Keratinocyte (primary cell): ENCODE measurements around the gene NRG3. TPM values are rescaled to one million over a fixed set of nuclear protein-coding genes. Genes with fewer than 3 reads are reported as not detected.

Experiments
- DNase-seq: peaks from one replicate; pipeline ENCODE4 v3.0.0-alpha.2; 2011; ENCODE audit warnings: low read depth, missing footprints, low spot score
- FAIRE-seq: peaks from 2 replicates; lab custom pipeline; 2011; peaks lifted over from hg19 to GRCh38; lab: Jason Lieb, UNC
- H2AFZ ChIP-seq: 2 replicates; pipeline ENCODE4 v1.6.0; 2012; ENCODE audit warnings: low read length, control low read depth, inconsistent platforms; ENCODE audit not compliant: control insufficient read depth
- H3K27ac ChIP-seq: 2 replicates; pipeline ENCODE4 v1.5.1; 2011; ENCODE audit warnings: low read length; ENCODE audit not compliant: control insufficient read depth, insufficient read depth
- H3K27me3 ChIP-seq: 3 replicates; pipeline ENCODE4 v1.6.0; 2011; ENCODE audit warnings: low read length; ENCODE audit not compliant: control insufficient read depth, insufficient read depth; ENCODE audit errors: extremely low read depth
- H3K36me3 ChIP-seq, 2 experiments: 2 replicates in 1 of 2; 3 replicates in 1 of 2; pipeline ENCODE4 v1.5.1; 2011; ENCODE audit warnings: low read length in 2 of 2, mild to moderate bottlenecking in 1 of 2; ENCODE audit not compliant: control insufficient read depth in 2 of 2, insufficient read depth in 2 of 2; ENCODE audit errors: extremely low read depth in 1 of 2
- H3K4me1 ChIP-seq: 3 replicates; pipeline ENCODE4 v1.5.1; 2011; ENCODE audit warnings: low read length; ENCODE audit not compliant: control insufficient read depth, insufficient read depth; ENCODE audit errors: extremely low read depth
- H3K4me2 ChIP-seq: 3 replicates; pipeline ENCODE4 v1.6.0; 2011; ENCODE audit warnings: low read depth, low read length; ENCODE audit not compliant: control insufficient read depth, insufficient read depth; ENCODE audit errors: extremely low read depth
- H3K4me3 ChIP-seq, 3 experiments: fragments of 200-600 bp in 1 of 3; sonication (generic) in 1 of 3; 2 replicates in 2 of 3; 3 replicates in 1 of 3; pipeline ENCODE4 v1.5.1; 2011 to 2016; ENCODE audit warnings: low read length in 3 of 3, mild to moderate bottlenecking in 3 of 3, control low read depth in 2 of 3, inconsistent platforms in 1 of 3, low read depth in 1 of 3, mixed read lengths in 1 of 3, mixed run types in 1 of 3, moderate library complexity in 1 of 3; ENCODE audit not compliant: control insufficient read depth in 2 of 3, insufficient read depth in 2 of 3; ENCODE audit errors: extremely low read depth in 1 of 3
- H3K79me2 ChIP-seq: 2 replicates; pipeline ENCODE4 v1.6.0; 2012; ENCODE audit warnings: low read length; ENCODE audit not compliant: control insufficient read depth, insufficient read depth
- H3K9ac ChIP-seq: 3 replicates; pipeline ENCODE4 v1.6.0; 2011; ENCODE audit warnings: low read length; ENCODE audit not compliant: control insufficient read depth, insufficient read depth; ENCODE audit errors: extremely low read depth
- H3K9me1 ChIP-seq: 3 replicates; pipeline ENCODE4 v1.6.0; 2011; ENCODE audit warnings: low read length; ENCODE audit not compliant: control insufficient read depth, insufficient read depth; ENCODE audit errors: extremely low read depth
- H3K9me3 ChIP-seq: 2 replicates; pipeline ENCODE4 v1.5.1; 2012; ENCODE audit warnings: low read depth, low read length; ENCODE audit not compliant: control insufficient read depth
- H4K20me1 ChIP-seq: 3 replicates; pipeline ENCODE4 v1.6.0; 2011; ENCODE audit warnings: low read length; ENCODE audit not compliant: control insufficient read depth, insufficient read depth; ENCODE audit errors: extremely low read depth
- EZH2 ChIP-seq: IDR thresholded peaks from one replicate; pipeline ENCODE4 v1.6.1; 2012; ENCODE audit warnings: inconsistent platforms, mild to moderate bottlenecking, low read length, moderate library complexity
- dilution Hi-C: fragments of 300-500 bp; cut with MboI; formaldehyde crosslinking; loops from one replicate; pipeline ENCODE4 v1.7.0; 2020; ENCODE audit warnings: low sequenced_read_pairs; ENCODE audit not compliant: extremely low pct_ligation_motif_present
- polyA plus RNA-seq, 5 experiments: library from polyadenylated mRNA; depleted of rRNA in 3 of 5; stranded (reverse) in 3 of 5; stranded (forward) in 1 of 5; unstranded in 1 of 5; fragments of >200 nt; gene quantifications; 1 replicate in 1 of 5; 2 replicates in 3 of 5; 3 replicates in 1 of 5; pipeline versions ENCODE4 v1.2.1 to v1.2.3, GENCODE V29; 2011 to 2012; ENCODE audit warnings: missing spikeins in 2 of 5, low read depth in 1 of 5, low replicate concordance in 1 of 5
- TF ChIP-seq, protein P1 (sequence below), 3 experiments: IDR thresholded peaks in 1 of 3; conservative IDR thresholded peaks in 1 of 3; optimal IDR thresholded peaks in 1 of 3; 2 replicates in 2 of 3; 3 replicates in 1 of 3; pipeline versions ENCODE3 to v1.5.1; 2011; ENCODE audit warnings: low read length in 3 of 3, mild to moderate bottlenecking in 3 of 3, moderate library complexity in 2 of 3, control low read depth in 1 of 3, inconsistent platforms in 1 of 3; ENCODE audit not compliant: insufficient read depth in 2 of 3; ENCODE audit errors: extremely low read depth in 1 of 3

The NRG3 gene
- polyA plus RNA-seq, 1 donor (not counting 4 experiments of a cell fraction or from before 2014, with no cell fraction given): not detected

DNA sequence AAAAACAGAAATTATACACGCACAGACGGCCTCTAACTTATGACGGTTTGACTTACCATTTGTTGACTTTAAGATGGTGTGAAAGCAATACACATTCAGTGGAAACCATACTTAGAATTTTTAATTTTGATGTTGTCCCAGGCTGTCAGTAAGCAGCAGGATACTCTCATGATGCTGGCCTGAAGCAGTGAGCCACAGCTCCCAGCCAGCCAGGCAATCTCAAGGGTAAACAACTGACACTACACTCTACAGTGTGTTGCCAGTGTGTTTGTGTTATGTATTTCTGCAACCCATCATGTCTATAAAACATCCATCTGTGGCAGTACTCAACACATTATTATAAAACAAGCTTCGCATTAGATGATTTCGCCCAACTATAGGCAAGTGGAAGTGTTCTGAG, 747.5 kb downstream of the NRG3 start:
- no peak overlapping the region for H3K27ac ChIP-seq
- H3K79me2 ChIP-seq: no peaks in the 10 kb centered on the region
- H3K36me3 ChIP-seq: no peaks in the 10 kb centered on the region
- no peak overlapping the region for H3K4me3 ChIP-seq
- H4K20me1 ChIP-seq: no peaks in the 10 kb centered on the region
- DNase-seq (no peak), FAIRE-seq (no peak)
- no peak overlapping the region for H3K4me2 ChIP-seq
- TF ChIP-seq, protein P1, sequence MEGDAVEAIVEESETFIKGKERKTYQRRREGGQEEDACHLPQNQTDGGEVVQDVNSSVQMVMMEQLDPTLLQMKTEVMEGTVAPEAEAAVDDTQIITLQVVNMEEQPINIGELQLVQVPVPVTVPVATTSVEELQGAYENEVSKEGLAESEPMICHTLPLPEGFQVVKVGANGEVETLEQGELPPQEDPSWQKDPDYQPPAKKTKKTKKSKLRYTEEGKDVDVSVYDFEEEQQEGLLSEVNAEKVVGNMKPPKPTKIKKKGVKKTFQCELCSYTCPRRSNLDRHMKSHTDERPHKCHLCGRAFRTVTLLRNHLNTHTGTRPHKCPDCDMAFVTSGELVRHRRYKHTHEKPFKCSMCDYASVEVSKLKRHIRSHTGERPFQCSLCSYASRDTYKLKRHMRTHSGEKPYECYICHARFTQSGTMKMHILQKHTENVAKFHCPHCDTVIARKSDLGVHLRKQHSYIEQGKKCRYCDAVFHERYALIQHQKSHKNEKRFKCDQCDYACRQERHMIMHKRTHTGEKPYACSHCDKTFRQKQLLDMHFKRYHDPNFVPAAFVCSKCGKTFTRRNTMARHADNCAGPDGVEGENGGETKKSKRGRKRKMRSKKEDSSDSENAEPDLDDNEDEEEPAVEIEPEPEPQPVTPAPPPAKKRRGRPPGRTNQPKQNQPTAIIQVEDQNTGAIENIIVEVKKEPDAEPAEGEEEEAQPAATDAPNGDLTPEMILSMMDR (optimal IDR thresholded peaks at IDR 0.05 in 1 of 3, IDR thresholded peaks at IDR 0.05 in 1 of 3, conservative IDR thresholded peaks at IDR 0.05 in 1 of 3; ENCODE audit: extremely low read depth in 1 of 3, insufficient read depth in 2 of 3, low read length in 3 of 3): no peak
- no peak for TF ChIP-seq EZH2
- no peaks in the 10 kb centered on the region for H3K27me3 ChIP-seq
- no peaks in the 10 kb centered on the region for H3K9me1 ChIP-seq
- dilution Hi-C loops: no loop called here
- no peaks in the 10 kb centered on the region for H3K9me3 ChIP-seq
- H3K9ac ChIP-seq: no peak overlapping the region
- no peak overlapping the region for H2AFZ ChIP-seq
- no peaks in the 10 kb centered on the region for H3K4me1 ChIP-seq

DNA sequence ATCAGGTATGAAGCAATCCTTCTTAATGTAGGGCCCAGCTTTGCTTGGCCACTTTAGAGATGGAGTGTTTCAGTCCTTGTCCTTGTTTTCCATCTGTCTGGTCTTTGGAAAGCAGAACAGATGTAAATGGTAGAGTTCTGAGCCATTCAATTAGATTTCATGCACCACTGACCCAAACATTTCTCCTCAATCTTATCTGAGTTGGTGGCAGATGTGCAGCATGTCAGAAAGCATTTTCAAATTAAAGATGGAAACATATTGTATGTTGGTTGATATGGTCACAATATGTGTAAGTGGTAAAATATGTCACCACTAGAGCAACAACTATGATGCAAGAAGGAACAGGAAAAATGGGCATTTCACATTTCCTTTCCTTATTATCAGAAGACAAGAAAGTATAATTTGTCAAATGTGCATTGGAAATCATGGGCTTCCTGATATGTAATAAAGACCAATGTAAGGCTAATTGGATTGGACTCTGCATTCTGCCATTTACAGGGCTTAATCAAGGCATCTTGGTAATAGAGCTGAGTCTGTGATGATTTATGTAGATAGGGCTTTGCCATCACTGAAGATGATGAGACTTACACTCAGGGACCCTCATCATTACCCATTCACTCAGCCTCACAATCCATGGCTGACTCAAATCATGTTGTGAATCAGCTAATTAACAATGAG, 750.7 kb downstream of the NRG3 start:
- Histone ChIP-seq H3K9ac (no peak overlapping the region), H3K9me1 (no peaks in the 10 kb centered on the region), H3K4me1 (no peaks in the 10 kb centered on the region), H3K27ac (no peak overlapping the region), H3K4me2 (no peak overlapping the region), H4K20me1 (no peaks in the 10 kb centered on the region), H3K4me3 (no peak overlapping the region), H3K9me3 (no peaks in the 10 kb centered on the region), H3K79me2 (no peaks in the 10 kb centered on the region), H3K36me3 (no peaks in the 10 kb centered on the region), H2AFZ (no peak overlapping the region), H3K27me3 (no peaks in the 10 kb centered on the region)
- TF ChIP-seq EZH2: no peak
- TF ChIP-seq, protein P1 (optimal IDR thresholded peaks at IDR 0.05 in 1 of 3, IDR thresholded peaks at IDR 0.05 in 1 of 3, conservative IDR thresholded peaks at IDR 0.05 in 1 of 3; ENCODE audit: extremely low read depth in 1 of 3, insufficient read depth in 2 of 3, low read length in 3 of 3): no peak
- DNase-seq (no peak), FAIRE-seq (no peak)
- dilution Hi-C loops: no loop called here
